T-helper 17 cell (primary cell): ENCODE results near the gene CCDC78. TPM values are rescaled to one million over a fixed set of nuclear protein-coding genes. Genes with fewer than 3 reads are reported as not detected.
"Not testable (repeated sequence)": the region's sequence is repeated elsewhere in the genome, so short reads cannot be mapped to it uniquely, and the experiment has no call there.

Source experiments
- ATAC-seq: fragments of 150-1000 bp; cut with Tn5 transposase; 2 replicates; pipeline ENCODE4 v1.10.0; 2021; ENCODE audit warnings: mild to moderate bottlenecking, moderate library complexity
- DNase-seq, 3 donors: peaks; one replicate each; pipeline versions ENCODE4 v3.0.0 to v3.0.0-alpha.2; 2020 to 2021
- H3K9me3 ChIP-seq: one replicate; pipeline ENCODE4 v1.7.0; 2013; ENCODE audit warnings: low read length, mild to moderate bottlenecking; ENCODE audit not compliant: control insufficient read depth, poor library complexity, severe bottlenecking
- H3K27ac Mint-ChIP-seq: one replicate; pipeline ENCODE4 v1.8.0; 2022; ENCODE audit warnings: mild to moderate bottlenecking, moderate library complexity, mixed read lengths
- H3K27me3 Mint-ChIP-seq: one replicate; pipeline ENCODE4 v1.8.0; 2022; ENCODE audit warnings: mixed read lengths
- H3K36me3 Mint-ChIP-seq: one replicate; pipeline ENCODE4 v1.8.0; 2022; ENCODE audit warnings: low read depth, mixed read lengths
- H3K4me1 Mint-ChIP-seq: one replicate; pipeline ENCODE4 v1.8.0; 2022; ENCODE audit warnings: mild to moderate bottlenecking, mixed read lengths
- H3K4me3 Mint-ChIP-seq: one replicate; pipeline ENCODE4 v1.8.0; 2022; ENCODE audit warnings: mild to moderate bottlenecking, moderate library complexity, mixed read lengths
- total RNA-seq, 4 donors: library from RNA in 2 of 4; stranded (reverse) in 2 of 4; gene quantifications; one replicate each; pipeline ENCODE4 v1.2.3 and lab custom pipeline; 2022 to 2026

The CCDC78 gene
- total RNA-seq, 2 donors from 2014 or later: 3.4 to 3.7 TPM

- Mint-ChIP-seq H3K36me3 (no peaks in the 10 kb centered on the region), H3K4me3 (peak overlapping the region; percentile 83), H3K27ac (no peak overlapping the region), H3K27me3 (peaks cover 6% of the 10 kb centered on the region), H3K4me1 (peaks cover 14% of the 10 kb centered on the region)
- DNase-seq: no peak
- no peaks in the 10 kb centered on the region for H3K9me3 ChIP-seq
- peak; percentile 11 for ATAC-seq
Measured at GRCh38 chr16:720447-720989, 5.7 kb downstream of the CCDC78 start.

- H3K9me3 ChIP-seq: no peaks in the 10 kb centered on the region
- Mint-ChIP-seq H3K4me1 (peaks cover 14% of the 10 kb centered on the region), H3K27me3 (peaks cover 6% of the 10 kb centered on the region), H3K27ac (no peak overlapping the region), H3K36me3 (no peaks in the 10 kb centered on the region), H3K4me3 (peak overlapping the region; percentile 83)
- ATAC-seq (no peak), DNase-seq (no peak)
Measured at GRCh38 chr16:719815-720446, 6.3 kb downstream of the CCDC78 start.

GRCh38 chr16:718922-719321 lies 7.3 kb downstream of the CCDC78 start:
- Mint-ChIP-seq H3K27me3 (peaks cover 6% of the 10 kb centered on the region), H3K36me3 (no peaks in the 10 kb centered on the region), H3K4me1 (peaks cover 16% of the 10 kb centered on the region), H3K27ac (no peak overlapping the region), H3K4me3 (no peak overlapping the region)
- ATAC-seq (no peak), DNase-seq (no peak)
- no peaks in the 10 kb centered on the region for H3K9me3 ChIP-seq

- Mint-ChIP-seq H3K27me3 (peaks cover 6% of the 10 kb centered on the region), H3K36me3 (no peaks in the 10 kb centered on the region), H3K27ac (no peak overlapping the region), H3K4me3 (no peak overlapping the region), H3K4me1 (peaks cover 16% of the 10 kb centered on the region)
- H3K9me3 ChIP-seq: no peaks in the 10 kb centered on the region
- ATAC-seq: no peak
- DNase-seq: no peak
Measured at GRCh38 chr16:718389-718788, 7.9 kb downstream of the CCDC78 start.

GRCh38 chr16:717450-718245 lies 8.6 kb downstream of the CCDC78 start:
- ATAC-seq (no peak), DNase-seq (no peak)
- Mint-ChIP-seq H3K4me1 (peaks cover 17% of the 10 kb centered on the region), H3K27ac (no peak overlapping the region), H3K4me3 (no peak overlapping the region), H3K27me3 (peaks cover 6% of the 10 kb centered on the region), H3K36me3 (no peaks in the 10 kb centered on the region)
- H3K9me3 ChIP-seq: no peaks in the 10 kb centered on the region

GRCh38 chr16:716768-717325 lies 9.4 kb downstream of the CCDC78 start:
- no peaks in the 10 kb centered on the region for H3K36me3 Mint-ChIP-seq
- peaks cover 19% of the 10 kb centered on the region for H3K4me1 Mint-ChIP-seq
- H3K9me3 ChIP-seq: no peaks in the 10 kb centered on the region
- peaks cover 6% of the 10 kb centered on the region for H3K27me3 Mint-ChIP-seq
- ATAC-seq: no peak
- H3K27ac Mint-ChIP-seq: no peak overlapping the region
- no peak for DNase-seq
- peak overlapping the region; percentile 3 for H3K4me3 Mint-ChIP-seq

- ATAC-seq (no peak), DNase-seq (no peak)
- H3K4me1 Mint-ChIP-seq: peaks cover 19% of the 10 kb centered on the region
- no peaks in the 10 kb centered on the region for H3K36me3 Mint-ChIP-seq
- H3K27me3 Mint-ChIP-seq: peaks cover 6% of the 10 kb centered on the region
- no peaks in the 10 kb centered on the region for H3K9me3 ChIP-seq
- H3K27ac Mint-ChIP-seq: no peak overlapping the region
- peak overlapping the region; percentile 50 for H3K4me3 Mint-ChIP-seq
Measured at GRCh38 chr16:716200-716568, 10.1 kb downstream of the CCDC78 start.

- Mint-ChIP-seq H3K36me3 (no peaks in the 10 kb centered on the region), H3K4me1 (peaks cover 19% of the 10 kb centered on the region), H3K27me3 (peaks cover 6% of the 10 kb centered on the region), H3K4me3 (peak overlapping the region; percentile 50), H3K27ac (no peak overlapping the region)
- no peak for DNase-seq
- ATAC-seq: peak; percentile 9
- no peaks in the 10 kb centered on the region for H3K9me3 ChIP-seq
Measured at GRCh38 chr16:715477-716199, 10.6 kb downstream of the CCDC78 start.

GRCh38 chr16:714558-715476 lies 11.4 kb downstream of the CCDC78 start, which contains the start of gene METRN:
METRN (plus strand) TSS chr16:715118; CDS start chr16:715290, 172 bp downstream.
- H3K4me3 Mint-ChIP-seq: peak within 1 kb of the TSS; percentile 50
- ATAC-seq (peak; percentile 93), DNase-seq (peak; percentile 83 to 91 (median 85))
- H3K27ac Mint-ChIP-seq: no peak within 1 kb of the TSS
- peaks cover 16% of the 10 kb centered on the region for H3K4me1 Mint-ChIP-seq
- H3K36me3 Mint-ChIP-seq: no peaks in the 10 kb centered on the region
- no peaks in the 10 kb centered on the region for H3K9me3 ChIP-seq
- H3K27me3 Mint-ChIP-seq: peaks cover 11% of the 10 kb centered on the region

GRCh38 chr16:714079-714478 lies 12.2 kb downstream of the CCDC78 start:
- peaks cover 12% of the 10 kb centered on the region for H3K27me3 Mint-ChIP-seq
- no peaks in the 10 kb centered on the region for H3K36me3 Mint-ChIP-seq
- ATAC-seq: no peak
- H3K4me3 Mint-ChIP-seq: no peak overlapping the region
- peaks cover 12% of the 10 kb centered on the region for H3K4me1 Mint-ChIP-seq
- DNase-seq: no peak
- no peak overlapping the region for H3K27ac Mint-ChIP-seq
- H3K9me3 ChIP-seq: no peaks in the 10 kb centered on the region

- not testable (repeated sequence) for ATAC-seq, H3K4me3 Mint-ChIP-seq, DNase-seq, H3K36me3 Mint-ChIP-seq, H3K9me3 ChIP-seq, H3K27ac Mint-ChIP-seq
- Mint-ChIP-seq H3K27me3 (peaks cover 22% of the 10 kb centered on the region), H3K4me1 (peaks cover 13% of the 10 kb centered on the region)
Measured at GRCh38 chr16:712740-713250, 13.4 kb downstream of the CCDC78 start.
